EL (cell line): ENCODE measurements around the gene HAO2.
A peak's percentile ranks its signal among the peaks of the same experiment; 100 is the strongest.
"Not testable (repeated sequence)": the region's sequence is repeated elsewhere in the genome, so short reads cannot be mapped to it uniquely, and the experiment has no call there.

Source experiments
- DNase-seq: peaks from one replicate; pipeline ENCODE4 v3.0.0-alpha.2; 2016

Gene HAO2

GRCh38 chr1:119368554-119368953 is at the start of gene HAO2:
Gene HAO2 (plus strand): TSS chr1:119368785. CDS start chr1:119381086, 12,301 bp downstream.
- no peak for DNase-seq

GRCh38 chr1:119320100-119320499 is 48.5 kb upstream of the HAO2 start:
- DNase-seq = no peak

GRCh38 chr1:119321666-119322419 is 46.7 kb upstream of the HAO2 start:
- no peak for DNase-seq

- DNase-seq = no peak
Measured at GRCh38 chr1:119323216-119323982, 45.2 kb upstream of the HAO2 start.

GRCh38 chr1:119324198-119324597 is 44.4 kb upstream of the HAO2 start:
- no peak for DNase-seq

GRCh38 chr1:119326251-119326650 is 42.3 kb upstream of the HAO2 start:
- no peak for DNase-seq

- DNase-seq = peak; percentile 7
Measured at GRCh38 chr1:119327094-119327449, 41.5 kb upstream of the HAO2 start.

GRCh38 chr1:119327450-119328155 is 41.0 kb upstream of the HAO2 start:
- peak; percentile 60 for DNase-seq

GRCh38 chr1:119329541-119330461 is 38.8 kb upstream of the HAO2 start:
- peak; percentile 33 for DNase-seq

GRCh38 chr1:119330466-119331189 is 38.0 kb upstream of the HAO2 start:
- peak; percentile 31 for DNase-seq

- DNase-seq = no peak
Measured at GRCh38 chr1:119331190-119331515, 37.4 kb upstream of the HAO2 start.

- no peak for DNase-seq
Measured at GRCh38 chr1:119331915-119332314, 36.7 kb upstream of the HAO2 start.

GRCh38 chr1:119332622-119333021 is 36.0 kb upstream of the HAO2 start:
- DNase-seq = no peak

GRCh38 chr1:119333163-119333896 is 35.3 kb upstream of the HAO2 start:
- no peak for DNase-seq

- DNase-seq = not testable (repeated sequence)
Measured at GRCh38 chr1:119333897-119334250, 34.7 kb upstream of the HAO2 start.

- no peak for DNase-seq
Measured at GRCh38 chr1:119336848-119337247, 31.7 kb upstream of the HAO2 start.

GRCh38 chr1:119338004-119338403 is 30.6 kb upstream of the HAO2 start:
- no peak for DNase-seq

- DNase-seq = no peak
Measured at GRCh38 chr1:119338757-119339156, 29.8 kb upstream of the HAO2 start.

GRCh38 chr1:119340861-119341261 is 27.7 kb upstream of the HAO2 start:
- no peak for DNase-seq

GRCh38 chr1:119341372-119341947 is 27.1 kb upstream of the HAO2 start:
- no peak for DNase-seq

- no peak for DNase-seq
Measured at GRCh38 chr1:119345398-119345797, 23.2 kb upstream of the HAO2 start.
